Natural killer cell (primary cell): ENCODE data around the gene FBXW4. TPM values are rescaled to one million over a fixed set of nuclear protein-coding genes. Genes with fewer than 3 reads are reported as not detected.

Experiments
- ATAC-seq, 3 donors: fragments of 150-1000 bp in 2 of 3; fragments of 200-7000 bp in 1 of 3; cut with Tn5 transposase; 1 replicate in 1 of 3; 2 replicates in 2 of 3; pipeline ENCODE4 v1.10.0; 2021; ENCODE audit warnings: mild to moderate bottlenecking in 2 of 3, moderate library complexity in 2 of 3
- DNase-seq, 2 donors: peaks; one replicate each; pipeline versions ENCODE4 v3.0.0 to v3.0.0-alpha.2; 2013 to 2021; ENCODE audit warnings: mixed read lengths in 1 of 2
- H3K27ac ChIP-seq: one replicate; pipeline ENCODE4 v1.5.1; 2013; ENCODE audit warnings: mild to moderate bottlenecking, low read length
- H3K27me3 ChIP-seq: one replicate; pipeline ENCODE4 v1.6.1; 2013; ENCODE audit warnings: low read length; ENCODE audit not compliant: control insufficient read depth, insufficient read depth
- H3K36me3 ChIP-seq: one replicate; pipeline ENCODE4 v1.6.1; 2013; ENCODE audit warnings: low read length; ENCODE audit not compliant: control insufficient read depth, insufficient read depth
- H3K4me1 ChIP-seq: one replicate; pipeline ENCODE4 v1.6.1; 2013; ENCODE audit warnings: low read length; ENCODE audit not compliant: control insufficient read depth, insufficient read depth
- H3K4me3 ChIP-seq: one replicate; pipeline ENCODE4 v1.5.1; 2013; ENCODE audit warnings: low read length
- H3K9me3 ChIP-seq: one replicate; pipeline ENCODE4 v1.6.1; 2013; ENCODE audit warnings: low read length; ENCODE audit not compliant: control insufficient read depth, insufficient read depth
- H3K27ac Mint-ChIP-seq, 2 donors: one replicate each; pipeline ENCODE4 v1.8.0; 2022; ENCODE audit warnings: mild to moderate bottlenecking in 2 of 2, mixed read lengths in 2 of 2, moderate library complexity in 1 of 2
- H3K27me3 Mint-ChIP-seq, 2 donors: one replicate each; pipeline ENCODE4 v1.8.0; 2022; ENCODE audit warnings: low read depth in 2 of 2, mixed read lengths in 2 of 2
- H3K36me3 Mint-ChIP-seq: one replicate; pipeline ENCODE4 v1.8.0; 2022; ENCODE audit warnings: mixed read lengths
- H3K4me1 Mint-ChIP-seq, 2 donors: one replicate each; pipeline ENCODE4 v1.8.0; 2022; ENCODE audit warnings: mixed read lengths in 2 of 2
- H3K4me3 Mint-ChIP-seq: one replicate; pipeline ENCODE4 v1.8.0; 2022; ENCODE audit warnings: mild to moderate bottlenecking, moderate library complexity, mixed read lengths
- H3K9me3 Mint-ChIP-seq, 2 donors: one replicate each; pipeline ENCODE4 v1.8.0; 2022; ENCODE audit warnings: mixed read lengths in 2 of 2
- WGBS: methylation state at CpG from one replicate; pipeline ENCODE4 v1.1.7; 2013; ENCODE audit warnings: missing lambda C conversion rate; ENCODE audit not compliant: insufficient coverage; 5-methylcytosine and 5-hydroxymethylcytosine counted together
- intact Hi-C: fragments of 100-400 bp; cut with micrococcal nuclease; formaldehyde crosslinking; loops from one replicate; pipeline ENCODE4 v1.14.2; 2022
- total RNA-seq, 4 donors: library from RNA; stranded (reverse); fragments of 120-200 nt in 1 of 4; gene quantifications; one replicate each; pipeline versions ENCODE4 v1.2.3 to v1.2.4, GENCODE V29; 2013 to 2022
- TF ChIP-seq, protein P1 (sequence below): fragments of 200-600 bp; IDR thresholded peaks from one replicate; pipeline ENCODE4 v1.8.0; 2022; ENCODE audit warnings: antibody characterized with exemption

The FBXW4 gene
- total RNA-seq, 3 donors from 2014 or later (not counting 1 experiment from before 2014, with no cell fraction given) = 85.9 to 106 (median 91.9) TPM

DNA sequence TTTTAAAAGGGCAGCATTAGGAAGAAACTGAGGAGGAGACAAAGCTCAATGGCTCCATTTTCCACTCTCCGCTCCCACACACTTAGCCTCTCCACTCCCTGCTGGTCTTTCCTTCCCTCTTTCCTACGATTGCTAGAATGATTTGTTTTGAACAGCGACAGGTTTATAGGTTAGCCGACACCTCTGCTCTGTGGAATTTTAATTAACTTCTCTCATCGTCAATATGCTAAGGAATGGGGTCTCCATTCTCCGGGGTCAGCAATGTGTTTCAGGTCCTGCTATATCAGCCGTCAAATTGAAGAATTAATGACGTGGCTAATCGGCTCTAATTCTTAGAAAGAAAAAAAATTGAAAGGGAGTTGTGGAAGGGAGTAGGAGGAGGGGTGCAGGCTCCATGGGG lies 28.9 kb downstream of the FBXW4 start:
- no peak overlapping the region for H3K27ac ChIP-seq
- ATAC-seq (no peak), DNase-seq (no peak)
- no peak overlapping the region for H3K4me3 Mint-ChIP-seq
- TF ChIP-seq, protein P1, sequence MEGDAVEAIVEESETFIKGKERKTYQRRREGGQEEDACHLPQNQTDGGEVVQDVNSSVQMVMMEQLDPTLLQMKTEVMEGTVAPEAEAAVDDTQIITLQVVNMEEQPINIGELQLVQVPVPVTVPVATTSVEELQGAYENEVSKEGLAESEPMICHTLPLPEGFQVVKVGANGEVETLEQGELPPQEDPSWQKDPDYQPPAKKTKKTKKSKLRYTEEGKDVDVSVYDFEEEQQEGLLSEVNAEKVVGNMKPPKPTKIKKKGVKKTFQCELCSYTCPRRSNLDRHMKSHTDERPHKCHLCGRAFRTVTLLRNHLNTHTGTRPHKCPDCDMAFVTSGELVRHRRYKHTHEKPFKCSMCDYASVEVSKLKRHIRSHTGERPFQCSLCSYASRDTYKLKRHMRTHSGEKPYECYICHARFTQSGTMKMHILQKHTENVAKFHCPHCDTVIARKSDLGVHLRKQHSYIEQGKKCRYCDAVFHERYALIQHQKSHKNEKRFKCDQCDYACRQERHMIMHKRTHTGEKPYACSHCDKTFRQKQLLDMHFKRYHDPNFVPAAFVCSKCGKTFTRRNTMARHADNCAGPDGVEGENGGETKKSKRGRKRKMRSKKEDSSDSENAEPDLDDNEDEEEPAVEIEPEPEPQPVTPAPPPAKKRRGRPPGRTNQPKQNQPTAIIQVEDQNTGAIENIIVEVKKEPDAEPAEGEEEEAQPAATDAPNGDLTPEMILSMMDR = no peak
- H3K4me1 Mint-ChIP-seq = peaks cover 21 to 38% of the 10 kb centered on the region in 2 donors
- H3K4me3 ChIP-seq = no peak overlapping the region
- H3K9me3 Mint-ChIP-seq = no peaks in the 10 kb centered on the region
- H3K27ac Mint-ChIP-seq = no peak overlapping the region
- no peaks in the 10 kb centered on the region for H3K9me3 ChIP-seq
- H3K36me3 Mint-ChIP-seq = peaks cover 15% of the 10 kb centered on the region
- H3K4me1 ChIP-seq = no peaks in the 10 kb centered on the region
- intact Hi-C loops = no loop called here
- H3K36me3 ChIP-seq = peaks cover 87% of the 10 kb centered on the region
- 96% methylated on average over 9 of the region's 9 CpGs for WGBS
- H3K27me3 Mint-ChIP-seq = no peaks in the 10 kb centered on the region
- no peaks in the 10 kb centered on the region for H3K27me3 ChIP-seq

DNA sequence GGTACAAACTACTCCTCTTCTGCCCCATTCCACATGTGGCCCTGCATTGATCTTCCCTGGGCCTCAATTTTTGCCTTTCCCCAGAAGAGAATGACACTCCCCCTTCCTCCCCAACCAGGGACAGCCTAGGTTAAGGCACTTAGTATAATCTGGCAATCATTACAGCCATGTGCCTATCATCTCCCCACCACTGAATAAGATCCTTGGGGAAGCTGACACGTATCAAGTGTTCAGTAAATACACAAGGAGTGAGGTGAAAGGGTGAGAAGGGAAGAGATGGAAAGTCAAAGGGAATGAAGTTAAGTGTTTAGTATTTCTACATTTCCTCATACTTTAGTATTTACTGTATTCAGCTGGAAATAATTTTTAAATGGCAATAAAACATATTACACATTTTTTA lies 31.9 kb downstream of the FBXW4 start:
- TF ChIP-seq, protein P1 = no peak
- no CpG with 5 or more reads among the region's 1 CpG for WGBS
- no peaks in the 10 kb centered on the region for H3K27me3 ChIP-seq
- no peaks in the 10 kb centered on the region for H3K4me1 ChIP-seq
- H3K4me3 ChIP-seq = no peak overlapping the region
- H3K27ac Mint-ChIP-seq = no peak overlapping the region
- H3K36me3 Mint-ChIP-seq = peaks cover 10% of the 10 kb centered on the region
- no peaks in the 10 kb centered on the region for H3K9me3 Mint-ChIP-seq
- intact Hi-C loops = no loop called here
- no peak overlapping the region for H3K4me3 Mint-ChIP-seq
- no peak overlapping the region for H3K27ac ChIP-seq
- peaks cover 83% of the 10 kb centered on the region for H3K36me3 ChIP-seq
- ATAC-seq (no peak), DNase-seq (no peak)
- no peaks in the 10 kb centered on the region for H3K9me3 ChIP-seq
- H3K4me1 Mint-ChIP-seq = peaks cover 18 to 34% of the 10 kb centered on the region in 2 donors
- H3K27me3 Mint-ChIP-seq = no peaks in the 10 kb centered on the region

DNA sequence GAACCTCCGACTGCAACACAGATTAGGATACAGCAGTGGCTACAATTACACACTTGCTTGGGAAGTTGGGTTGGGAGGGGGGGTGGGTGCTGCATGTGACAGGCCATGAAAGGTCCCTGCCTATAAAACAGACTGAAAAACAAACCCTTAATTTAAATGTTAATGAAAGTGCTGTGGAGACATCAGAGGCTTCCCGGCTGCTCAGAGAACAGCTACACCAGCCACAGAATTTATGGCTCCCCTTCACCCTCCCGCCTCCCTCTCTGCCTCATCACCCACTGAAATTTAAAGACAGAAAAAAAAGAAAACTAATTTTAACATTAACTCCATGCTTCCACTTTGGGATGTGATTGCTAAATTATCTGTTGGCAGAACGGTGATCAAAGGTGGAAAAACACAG lies 34.7 kb downstream of the FBXW4 start:
- DNase-seq (no peak), ATAC-seq (no peak)
- intact Hi-C loops = no loop called here
- H3K36me3 ChIP-seq = peaks cover 77% of the 10 kb centered on the region
- H3K4me3 Mint-ChIP-seq = no peak overlapping the region
- no peak overlapping the region for H3K27ac ChIP-seq
- H3K27ac Mint-ChIP-seq = no peak overlapping the region
- no peaks in the 10 kb centered on the region for H3K9me3 ChIP-seq
- 100% methylated on average over 3 of the region's 4 CpGs for WGBS
- no peaks in the 10 kb centered on the region for H3K4me1 ChIP-seq
- no peaks in the 10 kb centered on the region for H3K9me3 Mint-ChIP-seq
- no peak overlapping the region for H3K4me3 ChIP-seq
- no peaks in the 10 kb centered on the region for H3K27me3 Mint-ChIP-seq
- no peaks in the 10 kb centered on the region for H3K27me3 ChIP-seq
- H3K36me3 Mint-ChIP-seq = peaks cover 12% of the 10 kb centered on the region
- TF ChIP-seq, protein P1 = no peak
- H3K4me1 Mint-ChIP-seq = peaks cover 23 to 43% of the 10 kb centered on the region in 2 donors

DNA sequence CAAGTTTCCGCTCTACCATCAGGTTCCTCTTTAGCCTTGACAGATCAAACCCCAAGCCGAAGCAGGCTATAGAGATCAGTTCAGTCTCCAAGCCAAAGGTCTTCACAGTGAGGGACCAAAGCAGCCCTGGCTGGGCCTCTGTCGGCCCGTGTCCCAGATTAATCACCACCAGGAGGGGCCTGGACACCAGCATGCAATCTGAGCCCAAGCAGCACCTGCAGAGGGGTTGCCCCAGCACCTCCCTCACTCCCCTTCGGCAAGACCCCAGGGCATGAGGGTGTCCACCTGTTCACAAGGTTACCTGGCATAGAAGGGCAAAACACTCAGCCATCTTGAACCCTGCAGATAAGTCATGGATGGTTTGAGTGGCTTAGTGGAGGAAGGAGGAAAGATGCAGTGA lies 36.0 kb downstream of the FBXW4 start:
- Histone ChIP-seq H3K4me3 (no peak overlapping the region), H3K9me3 (no peaks in the 10 kb centered on the region), H3K27ac (no peak overlapping the region), H3K36me3 (peaks cover 69% of the 10 kb centered on the region), H3K4me1 (no peaks in the 10 kb centered on the region), H3K27me3 (no peaks in the 10 kb centered on the region)
- Mint-ChIP-seq H3K4me1 (peaks cover 21 to 32% of the 10 kb centered on the region in 2 donors), H3K9me3 (no peaks in the 10 kb centered on the region), H3K27ac (no peak overlapping the region), H3K4me3 (no peak overlapping the region), H3K27me3 (no peaks in the 10 kb centered on the region), H3K36me3 (peaks cover 14% of the 10 kb centered on the region)
- no peak for DNase-seq
- TF ChIP-seq, protein P1 = no peak
- intact Hi-C loops = no loop called here
- ATAC-seq = no peak
- 88% methylated on average over 5 of the region's 5 CpGs for WGBS
